DND-41 (cell line): ENCODE data around the gene GPR183.

Experiments used
- ATAC-seq: fragments of 200-7000 bp; cut with Tn5 transposase; 3 replicates; pipeline ENCODE4 v1.9.1; 2021; ENCODE audit warnings: low read depth; ENCODE audit not compliant: insufficient read depth
- DNase-seq: peaks from one replicate; pipeline ENCODE4 v3.0.0-alpha.2; 2020
- H2AFZ ChIP-seq: 2 replicates; pipeline ENCODE4 v1.6.0; 2012; ENCODE audit warnings: low read depth, low read length
- H3K27ac ChIP-seq: 2 replicates; pipeline ENCODE4 v1.5.1; 2012; ENCODE audit warnings: low read length, inconsistent platforms
- H3K27me3 ChIP-seq: fragments of 200-600 bp; sonication (generic); 2 replicates; pipeline ENCODE4 v1.6.0; 2012; ENCODE audit warnings: low read length, mild to moderate bottlenecking, inconsistent platforms; ENCODE audit not compliant: insufficient read depth, poor library complexity
- H3K36me3 ChIP-seq: 2 replicates; pipeline ENCODE4 v1.5.1; 2012; ENCODE audit warnings: low read length, inconsistent platforms; ENCODE audit not compliant: insufficient read depth
- H3K4me1 ChIP-seq: 2 replicates; pipeline ENCODE4 v1.5.1; 2012; ENCODE audit warnings: mild to moderate bottlenecking, low read length; ENCODE audit not compliant: insufficient read depth
- H3K4me2 ChIP-seq: 2 replicates; pipeline ENCODE4 v1.6.0; 2012; ENCODE audit warnings: mild to moderate bottlenecking, moderate library complexity, low read length, inconsistent platforms; ENCODE audit not compliant: insufficient read depth
- H3K4me3 ChIP-seq, 2 experiments: fragments of 200-600 bp in 1 of 2; shearing (Covaris generic) in 1 of 2; 2 replicates each; pipeline ENCODE4 v1.5.1; 2012 to 2016; ENCODE audit warnings: inconsistent platforms in 2 of 2, low read length in 2 of 2, mild to moderate bottlenecking in 2 of 2, low read depth in 1 of 2, moderate library complexity in 1 of 2
- H3K79me2 ChIP-seq: 2 replicates; pipeline ENCODE4 v1.6.0; 2012; ENCODE audit warnings: low read length, inconsistent platforms; ENCODE audit not compliant: insufficient read depth
- H3K9ac ChIP-seq: 2 replicates; pipeline ENCODE4 v1.6.0; 2012; ENCODE audit warnings: low read depth, mild to moderate bottlenecking, inconsistent platforms, low read length, moderate library complexity
- H3K9me3 ChIP-seq: 2 replicates; pipeline ENCODE4 v1.5.1; 2012; ENCODE audit warnings: low read length, moderate library complexity, mild to moderate bottlenecking, inconsistent platforms; ENCODE audit not compliant: insufficient read depth, severe bottlenecking
- H4K20me1 ChIP-seq: 2 replicates; pipeline ENCODE4 v1.6.0; 2012; ENCODE audit warnings: low read length; ENCODE audit not compliant: insufficient read depth
- EZH2 ChIP-seq: IDR thresholded peaks from 3 replicates; pipeline ENCODE4 v1.6.1; 2012; ENCODE audit warnings: borderline replicate concordance, low read depth, mild to moderate bottlenecking, moderate library complexity, low read length, inconsistent platforms; ENCODE audit not compliant: severe bottlenecking
- TF ChIP-seq, protein P1 (sequence below): IDR thresholded peaks from 2 replicates; pipeline ENCODE4 v1.5.1; 2012; ENCODE audit warnings: borderline replicate concordance, low read length, moderate library complexity, mild to moderate bottlenecking; ENCODE audit not compliant: poor library complexity, severe bottlenecking; ENCODE audit errors: extremely low read depth

Gene GPR183

GRCh38 chr13:99265821-99266426 is 41.3 kb downstream of the GPR183 start:
- no peak for DNase-seq

GRCh38 chr13:99265162-99265800 is 41.9 kb downstream of the GPR183 start:
- ATAC-seq (no peak), DNase-seq (no peak)
- Histone ChIP-seq H3K36me3 (peaks cover 25% of the 10 kb centered on the region), H2AFZ (no peak overlapping the region), H3K27ac (no peak overlapping the region), H3K9ac (no peak overlapping the region), H3K4me1 (no peaks in the 10 kb centered on the region), H3K4me3 (no peak overlapping the region), H3K79me2 (peaks cover 18% of the 10 kb centered on the region), H3K4me2 (no peak overlapping the region), H4K20me1 (peaks cover 13% of the 10 kb centered on the region; the same call in 1 of the 2 replicates), H3K27me3 (no peaks in the 10 kb centered on the region), H3K9me3 (no peaks in the 10 kb centered on the region)
- TF ChIP-seq, protein P1, sequence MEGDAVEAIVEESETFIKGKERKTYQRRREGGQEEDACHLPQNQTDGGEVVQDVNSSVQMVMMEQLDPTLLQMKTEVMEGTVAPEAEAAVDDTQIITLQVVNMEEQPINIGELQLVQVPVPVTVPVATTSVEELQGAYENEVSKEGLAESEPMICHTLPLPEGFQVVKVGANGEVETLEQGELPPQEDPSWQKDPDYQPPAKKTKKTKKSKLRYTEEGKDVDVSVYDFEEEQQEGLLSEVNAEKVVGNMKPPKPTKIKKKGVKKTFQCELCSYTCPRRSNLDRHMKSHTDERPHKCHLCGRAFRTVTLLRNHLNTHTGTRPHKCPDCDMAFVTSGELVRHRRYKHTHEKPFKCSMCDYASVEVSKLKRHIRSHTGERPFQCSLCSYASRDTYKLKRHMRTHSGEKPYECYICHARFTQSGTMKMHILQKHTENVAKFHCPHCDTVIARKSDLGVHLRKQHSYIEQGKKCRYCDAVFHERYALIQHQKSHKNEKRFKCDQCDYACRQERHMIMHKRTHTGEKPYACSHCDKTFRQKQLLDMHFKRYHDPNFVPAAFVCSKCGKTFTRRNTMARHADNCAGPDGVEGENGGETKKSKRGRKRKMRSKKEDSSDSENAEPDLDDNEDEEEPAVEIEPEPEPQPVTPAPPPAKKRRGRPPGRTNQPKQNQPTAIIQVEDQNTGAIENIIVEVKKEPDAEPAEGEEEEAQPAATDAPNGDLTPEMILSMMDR, result no peak

More at GRCh38 chr13:99265821-99266426, 41.3 kb downstream of the GPR183 start:
- no peak overlapping the region for H3K27ac ChIP-seq
- H3K9me3 ChIP-seq, result no peaks in the 10 kb centered on the region
- ATAC-seq, result peak; percentile 82
- peaks cover 24% of the 10 kb centered on the region for H3K36me3 ChIP-seq
- H3K9ac ChIP-seq, result no peak overlapping the region
- no peak overlapping the region for H3K4me2 ChIP-seq
- H3K4me1 ChIP-seq, result no peaks in the 10 kb centered on the region
- no peaks in the 10 kb centered on the region for H3K27me3 ChIP-seq
- TF ChIP-seq, protein P1, result peak; percentile 75
- no peak for TF ChIP-seq EZH2
- H3K79me2 ChIP-seq, result peaks cover 18% of the 10 kb centered on the region
- peaks cover 13% of the 10 kb centered on the region; the same call in 1 of the 2 replicates for H4K20me1 ChIP-seq
- H2AFZ ChIP-seq, result no peak overlapping the region
- H3K4me3 ChIP-seq, result no peak overlapping the region

- TF ChIP-seq, protein P1, result no peak
- no peak for TF ChIP-seq EZH2
- Histone ChIP-seq H3K79me2 (peaks cover 18% of the 10 kb centered on the region), H3K4me3 (no peak overlapping the region), H4K20me1 (peaks cover 13% of the 10 kb centered on the region; the same call in 1 of the 2 replicates), H3K4me2 (no peak overlapping the region), H3K27ac (no peak overlapping the region), H3K9ac (no peak overlapping the region), H3K27me3 (no peaks in the 10 kb centered on the region), H3K4me1 (no peaks in the 10 kb centered on the region), H3K9me3 (no peaks in the 10 kb centered on the region), H3K36me3 (peaks cover 37% of the 10 kb centered on the region), H2AFZ (no peak overlapping the region)
- ATAC-seq, result peak; percentile 27; the same call in 1 of the 3 replicates
- no peak for DNase-seq
Observed at GRCh38 chr13:99264051-99264450, 43.1 kb downstream of the GPR183 start.
